Activated CD4-positive, alpha-beta T cell treated with anti-CD3 and anti-CD28 coated beads, Interleukin-2, amount 10 ng/mL, durations not matched to agents 7 days and 5 days (primary cell): ENCODE data around the gene PDE6B. TPM values are rescaled to one million over a fixed set of nuclear protein-coding genes. Genes with fewer than 3 reads are reported as not detected.

Experiments
- CTCF ChIA-PET: fragments of 350-600 bp; sonication (Branson Sonifier 250); formaldehyde crosslinking; loops from one replicate; lab custom pipeline; 2021; ENCODE audit warnings: antibody characterized with exemption; lab: Charles Lee
- POLR2A ChIA-PET: fragments of 350-600 bp; sonication (Branson Sonifier 250); formaldehyde crosslinking; loops from one replicate; lab custom pipeline; 2021; ENCODE audit warnings: antibody characterized with exemption; lab: Charles Lee
- DNase-seq: peaks from one replicate; pipeline ENCODE4 v3.0.0-alpha.2; 2020
- H3K27ac Mint-ChIP-seq: one replicate; pipeline ENCODE4 v1.8.0; 2021; ENCODE audit warnings: mild to moderate bottlenecking, moderate library complexity, mixed read lengths
- H3K27me3 Mint-ChIP-seq: one replicate; pipeline ENCODE4 v1.8.0; 2021; ENCODE audit warnings: mixed read lengths
- H3K36me3 Mint-ChIP-seq: one replicate; pipeline ENCODE4 v1.8.0; 2021; ENCODE audit warnings: low read depth, mixed read lengths
- H3K4me1 Mint-ChIP-seq: one replicate; pipeline ENCODE4 v1.8.0; 2021; ENCODE audit warnings: mixed read lengths
- H3K4me3 Mint-ChIP-seq: one replicate; pipeline ENCODE4 v1.8.0; 2021; ENCODE audit warnings: mild to moderate bottlenecking, moderate library complexity, mixed read lengths
- H3K9me3 Mint-ChIP-seq: one replicate; pipeline ENCODE4 v1.8.0; 2021; ENCODE audit warnings: mixed read lengths
- total RNA-seq, 2 experiments: library from RNA; stranded (reverse); gene quantifications; one replicate each; pipeline ENCODE4 v1.2.3, GENCODE V29; 2021

Gene PDE6B
- total RNA-seq, 2 experiments from 2014 or later: 15.9 to 18.7 TPM

DNA sequence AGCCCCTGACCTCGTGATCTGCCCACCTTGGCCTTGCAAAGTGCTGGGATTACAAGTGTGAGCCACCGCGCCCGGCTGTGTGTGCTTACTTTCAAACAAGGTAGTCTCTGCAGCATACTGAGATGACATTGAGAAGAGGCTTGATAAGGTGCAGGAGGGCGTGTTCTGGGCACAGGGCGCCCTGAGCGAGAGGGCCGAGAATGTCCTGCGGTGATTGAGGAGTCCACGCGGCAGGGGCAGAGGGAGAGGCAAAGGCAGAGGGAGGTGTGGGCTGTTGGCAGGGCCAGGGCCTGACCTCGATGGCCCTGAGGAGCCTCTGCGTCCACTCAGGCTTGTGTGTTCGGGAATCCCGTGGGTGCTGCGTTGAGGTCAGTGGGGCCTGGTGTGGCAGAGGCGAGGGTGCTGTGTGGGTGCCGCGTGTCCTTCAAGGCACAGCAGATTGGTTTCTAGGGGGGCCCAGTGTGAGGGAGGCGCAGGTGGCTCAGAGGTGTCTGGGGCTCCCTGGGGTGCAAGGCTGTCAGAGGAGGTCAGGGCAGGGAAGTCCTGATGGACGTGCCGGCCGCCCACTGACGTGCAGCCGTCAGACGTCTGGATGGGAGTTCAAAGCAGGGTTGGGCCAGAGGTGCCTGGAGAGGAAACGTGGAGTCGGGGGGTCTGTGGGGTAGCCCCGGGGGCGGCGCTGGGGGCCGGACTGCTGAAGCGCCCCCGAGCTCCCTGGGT lies 92.4 kb downstream of the PDE6B start:
- ChIA-PET CTCF (no interaction called here), POLR2A (no interaction called here)
- Mint-ChIP-seq H3K27ac (no peak overlapping the region), H3K9me3 (no peaks in the 10 kb centered on the region), H3K4me3 (no peak overlapping the region), H3K4me1 (peaks cover 8% of the 10 kb centered on the region), H3K27me3 (no peaks in the 10 kb centered on the region), H3K36me3 (peaks cover 31% of the 10 kb centered on the region)
- DNase-seq: no peak

DNA sequence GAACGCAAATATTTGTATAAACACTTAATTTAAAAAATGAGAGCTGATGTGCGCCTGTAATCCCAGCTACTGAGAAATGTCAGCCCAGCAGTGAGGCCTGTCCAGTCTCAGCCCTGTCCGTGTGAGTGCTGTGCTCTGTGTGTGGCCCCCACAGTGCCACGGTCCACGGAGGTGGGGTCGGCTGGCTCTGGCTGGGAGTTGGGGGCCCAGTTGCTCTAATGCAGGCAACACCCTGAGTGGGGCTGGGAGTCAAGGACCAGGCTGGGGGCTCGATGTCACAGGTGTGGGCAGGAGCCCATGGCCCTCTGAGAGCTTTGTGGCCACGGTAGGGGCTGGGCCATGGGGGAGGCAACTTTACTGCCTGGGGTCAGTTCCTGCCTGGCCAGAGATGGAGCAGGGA lies 93.1 kb downstream of the PDE6B start:
- Mint-ChIP-seq H3K36me3 (peaks cover 38% of the 10 kb centered on the region), H3K9me3 (no peaks in the 10 kb centered on the region), H3K4me1 (peaks cover 8% of the 10 kb centered on the region), H3K27me3 (no peaks in the 10 kb centered on the region), H3K4me3 (no peak overlapping the region), H3K27ac (no peak overlapping the region)
- ChIA-PET CTCF (interaction anchor here (1.4 kb wide), 1 partner anchor 27 kb away, joined by 4 read pairs; no protein-coding TSS in a partner anchor), POLR2A (no interaction called here)
- DNase-seq: no peak

Other genes starting within 250 kb of the PDE6B start
- 10 to 100 TPM; 32.7 to 33.4 TPM for gene ZNF721, start 126.4 kb upstream of the PDE6B start, total RNA-seq
- 10 to 100 TPM; 61.9 to 69.5 TPM for gene PIGG, start 126.4 kb upstream of the PDE6B start, total RNA-seq
- not detected for gene TMEM271, start 49.3 kb upstream of the PDE6B start, total RNA-seq
- gene ATP5ME, start 48.7 kb downstream of the PDE6B start, total RNA-seq: 100 to 1,000 TPM; 162 to 183 TPM
- gene MYL5, start 49.0 kb downstream of the PDE6B start, total RNA-seq: 10 to 100 TPM; 17.8 to 19.0 TPM
- under 1 TPM in 1 of 2 experiments, not detected in 1; 0.35 TPM for gene SLC49A3, start 63.6 kb downstream of the PDE6B start, total RNA-seq
- gene PCGF3, start 80.3 kb downstream of the PDE6B start, total RNA-seq: 10 to 100 TPM; 34.9 to 36.8 TPM
- gene CPLX1, start 200.6 kb downstream of the PDE6B start, total RNA-seq: under 1 TPM; 0.17 to 0.42 TPM